Measurements from ENCODE around the gene TMED10.
"Not testable (repeated sequence)": the region's sequence is repeated elsewhere in the genome, so short reads cannot be mapped to it uniquely, and the experiment has no call there.

Gene TMED10

GRCh38 chr14:75132382-75133086 is 43.9 kb downstream of the TMED10 start:
- Histone ChIP-seq H2AFZ (ENCODE audit: low read depth, low read length) (no peak overlapping the region), H3K4me3 (ENCODE audit: low read length) (no peak overlapping the region), H3K4me2 (ENCODE audit: low read length) (no peak overlapping the region), H3K27ac (ENCODE audit: low read length) (0 out of 2 replicates have a peak overlapping the region, but pooled peaks have one; percentile 11), H3K9ac (ENCODE audit: low read length) (no peak overlapping the region), H3K4me1 (ENCODE audit: low read length) (peaks cover 6% of the 10 kb centered on the region), H3K27me3 (ENCODE audit: low read depth, low read length) (no peaks in the 10 kb centered on the region), H4K20me1 (ENCODE audit: insufficient read depth, low read length) (peaks cover 6% of the 10 kb centered on the region; the same call in 1 of the 2 replicates), H3K36me3 (replicated peaks; ENCODE audit: low read depth, low read length) (peaks cover 29% of the 10 kb centered on the region), H3K79me2 (ENCODE audit: low read length) (peaks cover 13% of the 10 kb centered on the region), H3K9me3 (ENCODE audit: insufficient read depth, low read length) (no peaks in the 10 kb centered on the region)
- TF ChIP-seq, protein P1, sequence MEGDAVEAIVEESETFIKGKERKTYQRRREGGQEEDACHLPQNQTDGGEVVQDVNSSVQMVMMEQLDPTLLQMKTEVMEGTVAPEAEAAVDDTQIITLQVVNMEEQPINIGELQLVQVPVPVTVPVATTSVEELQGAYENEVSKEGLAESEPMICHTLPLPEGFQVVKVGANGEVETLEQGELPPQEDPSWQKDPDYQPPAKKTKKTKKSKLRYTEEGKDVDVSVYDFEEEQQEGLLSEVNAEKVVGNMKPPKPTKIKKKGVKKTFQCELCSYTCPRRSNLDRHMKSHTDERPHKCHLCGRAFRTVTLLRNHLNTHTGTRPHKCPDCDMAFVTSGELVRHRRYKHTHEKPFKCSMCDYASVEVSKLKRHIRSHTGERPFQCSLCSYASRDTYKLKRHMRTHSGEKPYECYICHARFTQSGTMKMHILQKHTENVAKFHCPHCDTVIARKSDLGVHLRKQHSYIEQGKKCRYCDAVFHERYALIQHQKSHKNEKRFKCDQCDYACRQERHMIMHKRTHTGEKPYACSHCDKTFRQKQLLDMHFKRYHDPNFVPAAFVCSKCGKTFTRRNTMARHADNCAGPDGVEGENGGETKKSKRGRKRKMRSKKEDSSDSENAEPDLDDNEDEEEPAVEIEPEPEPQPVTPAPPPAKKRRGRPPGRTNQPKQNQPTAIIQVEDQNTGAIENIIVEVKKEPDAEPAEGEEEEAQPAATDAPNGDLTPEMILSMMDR (IDR thresholded peaks at IDR 0.05; ENCODE audit: low read depth, low read length) = peak; percentile 86
- TF ChIP-seq EZH2phosphoT487 (IDR thresholded peaks at IDR 0.05; ENCODE audit: low read depth) = no peak

- Histone ChIP-seq H3K9me3 (ENCODE audit: insufficient read depth, low read length) (no peaks in the 10 kb centered on the region), H3K27ac (ENCODE audit: low read length) (no peak overlapping the region), H3K36me3 (replicated peaks; ENCODE audit: low read depth, low read length) (peaks cover 14% of the 10 kb centered on the region), H3K4me2 (ENCODE audit: low read length) (no peak overlapping the region), H2AFZ (ENCODE audit: low read depth, low read length) (no peak overlapping the region), H3K4me1 (ENCODE audit: low read length) (peaks cover 15% of the 10 kb centered on the region), H3K79me2 (ENCODE audit: low read length) (peaks cover 34% of the 10 kb centered on the region), H3K27me3 (ENCODE audit: low read depth, low read length) (no peaks in the 10 kb centered on the region), H4K20me1 (ENCODE audit: insufficient read depth, low read length) (peaks cover 6% of the 10 kb centered on the region; the same call in 1 of the 2 replicates), H3K9ac (ENCODE audit: low read length) (no peak overlapping the region), H3K4me3 (ENCODE audit: low read length) (no peak overlapping the region)
- TF ChIP-seq EZH2phosphoT487 (IDR thresholded peaks at IDR 0.05; ENCODE audit: low read depth) = no peak
- TF ChIP-seq, protein P1 (IDR thresholded peaks at IDR 0.05; ENCODE audit: low read depth, low read length) = no peak
Measured at GRCh38 chr14:75128596-75128990, 47.8 kb downstream of the TMED10 start.

DNA sequence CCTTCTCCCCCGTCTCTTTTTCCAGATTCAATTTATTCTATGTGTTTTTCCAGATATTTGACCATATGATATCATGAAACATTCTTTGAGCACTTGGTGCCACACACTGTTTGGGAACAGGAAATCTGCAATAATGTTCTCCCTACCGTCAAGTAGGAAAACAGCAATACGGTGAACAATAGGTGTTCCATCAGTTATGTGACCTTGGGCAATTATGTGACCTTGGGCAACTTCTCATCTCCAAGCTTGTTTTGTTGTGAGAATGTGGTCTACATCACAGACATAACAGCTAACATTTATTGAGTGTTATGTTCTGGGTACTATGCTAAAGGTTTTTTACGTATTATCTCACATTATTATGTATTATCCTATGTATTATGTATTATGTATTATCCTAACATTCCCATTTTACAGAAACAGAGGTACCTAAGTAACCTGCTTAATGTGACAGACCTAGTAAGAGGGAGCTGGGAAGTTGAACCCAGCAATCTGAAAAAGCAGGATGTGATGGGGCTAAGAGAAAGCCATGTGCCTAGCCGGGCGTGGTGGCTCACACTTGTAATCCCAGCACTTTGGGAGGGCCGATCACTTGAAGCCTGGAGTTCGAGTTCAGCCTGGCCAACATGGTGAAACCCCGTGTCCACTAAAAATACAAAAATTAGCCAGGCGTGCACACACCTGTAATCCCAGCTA is 48.4 kb downstream of the TMED10 start:
- Histone ChIP-seq H2AFZ (ENCODE audit: low read depth, low read length) (no peak overlapping the region), H3K79me2 (ENCODE audit: low read length) (peaks cover 34% of the 10 kb centered on the region)

DNA sequence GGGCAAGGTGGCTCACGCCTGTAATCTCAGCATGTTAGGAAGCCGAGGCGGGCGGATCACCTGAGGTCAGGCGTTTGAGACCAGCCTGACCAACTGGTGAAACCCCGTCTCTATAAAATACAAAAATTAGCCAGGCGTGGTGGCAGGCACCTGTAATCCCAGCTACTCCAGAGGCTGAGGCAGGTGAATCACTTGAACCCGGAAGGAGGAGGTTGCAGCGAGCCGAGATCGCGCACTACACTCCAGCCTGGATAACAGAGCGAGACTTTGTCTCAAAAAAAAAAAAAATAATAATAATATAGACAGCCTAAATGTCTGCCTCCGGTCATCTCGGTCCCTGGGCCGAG is 49.0 kb downstream of the TMED10 start:
- Histone ChIP-seq H3K79me2 (ENCODE audit: low read length) (peaks cover 34% of the 10 kb centered on the region), H3K4me1 (ENCODE audit: low read length) (peaks cover 15% of the 10 kb centered on the region), H3K4me3 (ENCODE audit: low read length) (peak overlapping the region; percentile 89), H3K4me2 (ENCODE audit: low read length) (peak overlapping the region; percentile 89), H3K27ac (ENCODE audit: low read length) (peak overlapping the region; percentile 64), H3K9ac (ENCODE audit: low read length) (peak overlapping the region; percentile 88)
- H3K9me3 ChIP-seq (ENCODE audit: insufficient read depth, low read length); H2AFZ ChIP-seq (ENCODE audit: low read depth, low read length); H3K27me3 ChIP-seq (ENCODE audit: low read depth, low read length); H4K20me1 ChIP-seq (ENCODE audit: insufficient read depth, low read length); H3K36me3 ChIP-seq (replicated peaks; ENCODE audit: low read depth, low read length): not testable (repeated sequence)

More for the DNA sequence above, 48.4 kb downstream of the TMED10 start:
- Histone ChIP-seq H3K27ac (ENCODE audit: low read length) (no peak overlapping the region), H3K9me3 (ENCODE audit: insufficient read depth, low read length) (no peaks in the 10 kb centered on the region), H3K27me3 (ENCODE audit: low read depth, low read length) (no peaks in the 10 kb centered on the region), H4K20me1 (ENCODE audit: insufficient read depth, low read length) (peaks cover 6% of the 10 kb centered on the region; the same call in 1 of the 2 replicates), H3K4me3 (ENCODE audit: low read length) (peak overlapping the region; percentile 89), H3K4me1 (ENCODE audit: low read length) (peaks cover 15% of the 10 kb centered on the region), H3K36me3 (replicated peaks; ENCODE audit: low read depth, low read length) (peaks cover 10% of the 10 kb centered on the region), H3K4me2 (ENCODE audit: low read length) (peak overlapping the region; percentile 89), H3K9ac (ENCODE audit: low read length) (peak overlapping the region; percentile 88)
- TF ChIP-seq EZH2phosphoT487 (IDR thresholded peaks at IDR 0.05; ENCODE audit: low read depth) = no peak
- TF ChIP-seq, protein P1 (IDR thresholded peaks at IDR 0.05; ENCODE audit: low read depth, low read length) = no peak

Measured in OCI-LY3 (cell line).